Trophoblast cell (in vitro differentiated cells and primary cell): ENCODE results near the gene CDK15.

Source experiments
- DNase-seq, 2 donors: peaks; one replicate each; pipeline ENCODE4 v3.0.0-alpha.2; 2016
- H2AFZ ChIP-seq: 2 replicates; pipeline ENCODE4 v1.6.1; 2013; ENCODE audit warnings: low read length, moderate library complexity, mild to moderate bottlenecking; ENCODE audit not compliant: insufficient read depth, poor library complexity
- H2AK5ac ChIP-seq: 2 replicates; pipeline ENCODE4 v1.6.1; 2013; ENCODE audit warnings: mild to moderate bottlenecking, low read length
- H2BK120ac ChIP-seq: 2 replicates; pipeline ENCODE4 v1.6.1; 2013; ENCODE audit warnings: low read length, mild to moderate bottlenecking, moderate library complexity; ENCODE audit not compliant: insufficient read depth, poor library complexity
- H2BK12ac ChIP-seq: 2 replicates; pipeline ENCODE4 v1.6.1; 2013; ENCODE audit warnings: mild to moderate bottlenecking, low read length, moderate library complexity
- H2BK5ac ChIP-seq: 2 replicates; pipeline ENCODE4 v1.6.1; 2013; ENCODE audit warnings: low read length, low read depth, moderate library complexity, mild to moderate bottlenecking; ENCODE audit not compliant: poor library complexity
- H3K14ac ChIP-seq: 2 replicates; pipeline ENCODE4 v1.6.1; 2013; ENCODE audit warnings: mild to moderate bottlenecking, low read length
- H3K18ac ChIP-seq: 2 replicates; pipeline ENCODE4 v1.6.1; 2013; ENCODE audit warnings: mild to moderate bottlenecking, low read length
- H3K23ac ChIP-seq: 2 replicates; pipeline ENCODE4 v1.6.1; 2013; ENCODE audit warnings: low read length
- H3K27ac ChIP-seq: 2 replicates; pipeline ENCODE4 v1.5.1; 2013; ENCODE audit warnings: low read depth, mild to moderate bottlenecking, inconsistent platforms, low read length, moderate library complexity
- H3K27me3 ChIP-seq: 2 replicates; pipeline ENCODE4 v1.6.1; 2013; ENCODE audit warnings: inconsistent platforms, mild to moderate bottlenecking, low read length, moderate library complexity; ENCODE audit not compliant: insufficient read depth
- H3K36me3 ChIP-seq, 2 experiments: 1 replicate in 1 of 2; 2 replicates in 1 of 2; pipeline ENCODE4 v1.6.1; 2013; ENCODE audit warnings: low read length in 2 of 2, mild to moderate bottlenecking in 2 of 2, moderate library complexity in 1 of 2; ENCODE audit not compliant: insufficient read depth in 2 of 2, control insufficient read depth in 1 of 2
- H3K4ac ChIP-seq: 2 replicates; pipeline ENCODE4 v1.6.1; 2013; ENCODE audit warnings: low read depth, mild to moderate bottlenecking, low read length, moderate library complexity
- H3K4me1 ChIP-seq, 2 experiments: 1 replicate in 1 of 2; 2 replicates in 1 of 2; pipeline ENCODE4 v1.6.1; 2013; ENCODE audit warnings: low read length in 2 of 2, mild to moderate bottlenecking in 2 of 2, moderate library complexity in 1 of 2; ENCODE audit not compliant: insufficient read depth in 2 of 2, control insufficient read depth in 1 of 2
- H3K4me2 ChIP-seq: 2 replicates; pipeline ENCODE4 v1.6.1; 2013; ENCODE audit warnings: inconsistent platforms, mild to moderate bottlenecking, low read length, moderate library complexity
- H3K4me3 ChIP-seq: 2 replicates; pipeline ENCODE4 v1.5.1; 2013; ENCODE audit warnings: mild to moderate bottlenecking, low read depth, low read length, inconsistent platforms
- H3K79me1 ChIP-seq: one replicate; pipeline ENCODE4 v1.6.1; 2013; ENCODE audit warnings: low read length
- H3K79me2 ChIP-seq: 2 replicates; pipeline ENCODE4 v1.6.1; 2013; ENCODE audit warnings: low read length, mild to moderate bottlenecking; ENCODE audit not compliant: control insufficient read depth, insufficient read depth, poor library complexity
- H3K9ac ChIP-seq: 2 replicates; pipeline ENCODE4 v1.6.1; 2013; ENCODE audit warnings: mild to moderate bottlenecking, low read length
- H3K9me3 ChIP-seq: 2 replicates; pipeline ENCODE4 v1.6.1; 2013; ENCODE audit warnings: low read depth, mild to moderate bottlenecking, control low read depth, inconsistent platforms, low read length; ENCODE audit not compliant: insufficient read depth
- H4K12ac ChIP-seq: 2 replicates; pipeline ENCODE4 v1.6.1; 2013; ENCODE audit warnings: low read depth, mild to moderate bottlenecking, low read length, moderate library complexity
- H4K8ac ChIP-seq: 2 replicates; pipeline ENCODE4 v1.6.1; 2013; ENCODE audit warnings: low read depth, mild to moderate bottlenecking, low read length, moderate library complexity
- H4K91ac ChIP-seq: one replicate; pipeline ENCODE4 v1.6.1; 2013; ENCODE audit warnings: low read depth, mild to moderate bottlenecking, low read length, moderate library complexity
- WGBS: extraction: QIAGEN DNeasy Blood & Tissue Kit; methylation state at CpG from one replicate; pipeline ENCODE4 v1.1.7; 2013; ENCODE audit warnings: missing lambda C conversion rate; ENCODE audit not compliant: insufficient read length, insufficient coverage; ENCODE audit errors: extremely low coverage; 5-methylcytosine and 5-hydroxymethylcytosine counted together

CDK15 gene

DNA sequence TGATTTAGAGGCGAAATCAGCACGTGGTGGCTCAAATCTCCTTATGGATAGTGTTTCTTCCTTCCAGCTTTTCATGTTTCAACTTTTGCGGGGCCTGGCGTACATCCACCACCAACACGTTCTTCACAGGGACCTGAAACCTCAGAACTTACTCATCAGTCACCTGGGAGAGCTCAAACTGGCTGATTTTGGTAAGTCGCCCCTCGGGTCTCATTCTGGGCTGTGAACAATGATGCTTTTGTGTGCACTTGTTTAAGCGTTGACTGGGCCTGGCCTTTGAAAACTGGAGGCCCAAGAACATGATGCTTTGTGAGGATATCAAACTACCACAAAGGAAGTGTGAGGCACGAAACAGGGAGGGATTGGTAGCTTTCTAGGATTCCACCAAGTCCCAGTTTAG is 27.4 kb downstream of the CDK15 start:
- Histone ChIP-seq H3K27me3 (no peaks in the 10 kb centered on the region), H3K4me1 (no peaks in the 10 kb centered on the region), H2BK5ac (no peak overlapping the region), H3K14ac (no peak overlapping the region), H3K18ac (no peak overlapping the region), H3K23ac (no peak overlapping the region), H3K4me3 (no peak overlapping the region), H3K27ac (no peak overlapping the region), H4K8ac (no peak overlapping the region), H2BK12ac (no peak overlapping the region), H3K79me1 (no peaks in the 10 kb centered on the region), H3K9me3 (no peaks in the 10 kb centered on the region), H3K4ac (no peak overlapping the region), H3K36me3 (no peaks in the 10 kb centered on the region), H2AFZ (no peak overlapping the region), H2BK120ac (no peak overlapping the region), H3K79me2 (no peaks in the 10 kb centered on the region), H4K91ac (no peak overlapping the region), H3K4me2 (no peak overlapping the region), H4K12ac (no peak overlapping the region), H2AK5ac (no peak overlapping the region), H3K9ac (no peak overlapping the region)
- WGBS: no CpG with 5 or more reads among the region's 9 CpGs
- DNase-seq: no peak

DNA sequence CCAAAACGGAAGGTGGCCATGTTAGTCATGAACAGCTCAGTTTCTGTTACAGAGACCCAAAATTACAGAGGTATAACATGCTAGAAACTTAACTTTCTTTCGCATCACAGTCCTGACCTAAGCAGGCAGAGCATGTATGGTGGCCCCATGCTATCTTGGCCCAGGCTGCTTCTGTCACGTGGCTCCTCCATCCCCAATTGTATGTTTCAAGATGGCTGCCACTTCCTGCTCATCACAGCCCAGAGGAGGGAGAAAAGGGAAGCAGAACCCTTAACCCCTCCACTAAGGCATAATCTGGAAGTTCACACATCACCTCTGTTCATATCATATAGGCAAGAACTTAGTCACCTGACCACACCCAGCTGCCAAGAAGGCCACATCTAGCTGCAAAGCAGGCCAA is 28.7 kb downstream of the CDK15 start:
- Histone ChIP-seq H3K27ac (no peak overlapping the region), H3K4me3 (no peak overlapping the region), H3K18ac (no peak overlapping the region), H2AFZ (no peak overlapping the region), H3K9me3 (no peaks in the 10 kb centered on the region), H2BK12ac (no peak overlapping the region), H3K36me3 (no peaks in the 10 kb centered on the region), H4K91ac (no peak overlapping the region), H3K27me3 (no peaks in the 10 kb centered on the region), H2BK120ac (no peak overlapping the region), H3K9ac (no peak overlapping the region), H4K8ac (no peak overlapping the region), H3K4ac (no peak overlapping the region), H3K4me1 (no peaks in the 10 kb centered on the region), H3K79me2 (no peaks in the 10 kb centered on the region), H3K4me2 (no peak overlapping the region), H2AK5ac (no peak overlapping the region), H4K12ac (no peak overlapping the region), H2BK5ac (no peak overlapping the region), H3K79me1 (no peaks in the 10 kb centered on the region), H3K23ac (no peak overlapping the region), H3K14ac (no peak overlapping the region)
- WGBS: no CpG with 5 or more reads among the region's 3 CpGs
- DNase-seq: no peak

DNA sequence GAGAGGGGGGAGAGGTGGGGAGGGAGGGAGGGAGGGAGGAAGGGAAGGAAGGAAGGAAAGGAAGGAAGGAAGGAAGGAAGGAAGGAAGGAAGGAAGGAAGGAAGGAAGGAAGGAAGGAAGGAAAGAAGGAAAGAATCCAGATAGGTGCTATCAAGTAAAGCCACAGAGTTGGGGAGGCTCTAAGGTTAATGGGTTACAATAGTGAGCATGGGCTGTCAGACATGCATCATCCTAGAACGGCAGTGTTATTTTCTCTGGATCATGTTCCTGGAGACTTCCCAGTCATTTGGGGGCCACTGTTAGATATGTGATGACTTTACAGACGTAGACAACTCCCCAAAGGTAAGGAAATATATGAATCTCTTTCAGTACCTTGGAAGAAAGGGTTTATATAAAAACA is 31.1 kb downstream of the CDK15 start:
- H3K4me1 ChIP-seq: no peaks in the 10 kb centered on the region
- no peak overlapping the region for H3K14ac ChIP-seq
- H3K27ac ChIP-seq: no peak overlapping the region
- no peaks in the 10 kb centered on the region for H3K36me3 ChIP-seq
- H2BK120ac ChIP-seq: no peak overlapping the region
- H3K79me2 ChIP-seq: no peaks in the 10 kb centered on the region
- H3K18ac ChIP-seq: no peak overlapping the region
- H4K8ac ChIP-seq: no peak overlapping the region
- H3K4ac ChIP-seq: no peak overlapping the region
- no peak overlapping the region for H4K12ac ChIP-seq
- H3K9me3 ChIP-seq: no peaks in the 10 kb centered on the region
- no peak overlapping the region for H3K4me2 ChIP-seq
- no peaks in the 10 kb centered on the region for H3K79me1 ChIP-seq
- H3K4me3 ChIP-seq: no peak overlapping the region
- no peak overlapping the region for H2AK5ac ChIP-seq
- H2BK5ac ChIP-seq: no peak overlapping the region
- H3K23ac ChIP-seq: no peak overlapping the region
- H4K91ac ChIP-seq: no peak overlapping the region
- no peak overlapping the region for H2BK12ac ChIP-seq
- no peak overlapping the region for H2AFZ ChIP-seq
- DNase-seq: no peak
- no peaks in the 10 kb centered on the region for H3K27me3 ChIP-seq
- no peak overlapping the region for H3K9ac ChIP-seq
- WGBS: no CpG with 5 or more reads among the region's 2 CpGs

DNA sequence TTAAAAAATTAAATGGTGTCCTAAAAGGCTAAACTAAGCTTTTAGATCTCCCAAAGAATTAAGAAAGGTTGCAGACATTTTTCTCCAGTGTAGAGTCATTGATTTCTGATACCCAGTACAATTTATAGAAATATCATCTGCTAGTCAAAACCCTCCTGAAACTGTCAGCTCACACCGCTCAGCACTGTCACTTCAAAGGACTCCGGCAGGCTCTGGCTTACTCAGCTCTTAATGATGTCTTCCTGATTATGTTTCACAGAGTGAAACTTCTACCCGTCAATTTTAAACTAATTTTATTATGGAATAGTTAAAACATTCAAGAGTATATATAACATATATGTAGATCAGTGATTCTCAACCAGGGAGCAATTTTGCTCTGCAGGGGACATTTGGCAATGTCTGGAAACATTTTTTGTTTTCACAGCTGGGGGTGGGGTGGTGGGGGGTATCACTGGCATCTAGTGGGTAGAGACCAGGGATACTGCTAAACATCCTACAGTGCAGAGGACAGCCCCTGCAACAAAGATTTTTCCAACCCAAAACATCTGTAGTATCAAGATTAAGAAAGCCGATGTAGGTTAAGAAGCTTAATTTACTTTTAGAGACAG is 31.6 kb downstream of the CDK15 start:
- WGBS: no CpG with 5 or more reads among the region's 4 CpGs
- H3K9me3 ChIP-seq: no peaks in the 10 kb centered on the region
- no peaks in the 10 kb centered on the region for H3K27me3 ChIP-seq
- H3K4me3 ChIP-seq: no peak overlapping the region
- H3K23ac ChIP-seq: no peak overlapping the region
- no peak for DNase-seq
- H4K8ac ChIP-seq: no peak overlapping the region
- H2AK5ac ChIP-seq: no peak overlapping the region
- H3K27ac ChIP-seq: no peak overlapping the region
- H4K12ac ChIP-seq: no peak overlapping the region
- no peak overlapping the region for H3K4me2 ChIP-seq
- H4K91ac ChIP-seq: no peak overlapping the region
- no peak overlapping the region for H3K9ac ChIP-seq
- H3K14ac ChIP-seq: no peak overlapping the region
- H3K4ac ChIP-seq: no peak overlapping the region
- no peaks in the 10 kb centered on the region for H3K36me3 ChIP-seq
- H2BK120ac ChIP-seq: no peak overlapping the region
- H2AFZ ChIP-seq: no peak overlapping the region
- no peak overlapping the region for H2BK12ac ChIP-seq
- H3K79me1 ChIP-seq: no peaks in the 10 kb centered on the region
- H2BK5ac ChIP-seq: no peak overlapping the region
- H3K4me1 ChIP-seq: peaks cover 0 to 2% of the 10 kb centered on the region in 2 experiments
- H3K18ac ChIP-seq: no peak overlapping the region
- no peaks in the 10 kb centered on the region for H3K79me2 ChIP-seq
